DMS53 (cell line): ENCODE data around the gene ADCY6.

Source experiments
- DNase-seq: peaks from one replicate; lab custom pipeline; 2025; lab: John Stamatoyannopoulos, UW

Gene ADCY6

DNA sequence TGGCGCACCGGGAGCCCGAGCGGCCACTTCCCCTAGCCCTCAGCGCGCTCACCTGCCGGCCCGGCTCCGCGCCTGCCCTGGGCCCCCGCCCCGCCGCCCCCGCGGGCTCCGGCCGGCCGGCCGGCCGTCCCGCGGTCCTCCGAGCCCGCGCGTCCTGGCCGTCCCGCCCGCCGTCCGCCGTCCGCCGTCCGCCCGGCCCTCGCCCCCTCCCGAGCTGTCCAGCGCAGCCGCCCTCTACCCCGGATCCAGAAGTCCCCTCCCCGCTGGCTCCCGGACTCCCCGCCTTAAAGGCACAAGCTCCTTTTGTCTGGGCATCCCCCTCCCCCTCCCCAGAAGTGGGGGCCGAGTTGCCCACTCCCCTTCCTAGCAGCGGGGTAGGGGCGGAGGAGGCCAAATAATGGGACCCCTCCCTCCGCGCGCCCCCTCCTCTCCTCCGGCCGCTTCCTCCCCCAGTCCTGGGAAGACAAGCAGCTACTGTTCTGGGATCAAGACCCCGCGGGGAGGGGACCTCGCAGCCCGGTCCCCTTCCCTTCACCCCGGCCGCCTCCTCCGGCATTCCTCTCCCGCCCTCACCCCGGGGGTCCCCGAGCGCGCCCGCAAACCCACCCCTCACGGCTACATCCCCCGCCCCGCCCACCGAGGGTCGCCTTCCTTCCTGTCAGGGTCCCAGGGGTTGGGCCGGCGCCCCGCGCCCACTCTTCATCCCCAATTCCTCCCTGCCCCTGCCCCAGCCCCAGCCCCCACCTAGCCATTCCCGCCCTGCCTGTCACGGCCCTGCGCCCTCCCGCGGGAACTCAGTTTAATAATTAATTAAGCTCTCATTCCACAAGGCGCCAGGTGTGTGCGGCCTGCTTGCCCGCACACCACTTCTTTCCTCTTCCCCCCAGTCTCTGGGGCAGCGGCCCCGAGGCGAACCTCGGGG, at the start of gene ADCY6:
Gene ADCY6 (minus strand): TSS at position 236 of the 922 bp plus-strand sequence. CDS start 5,655 bp downstream, outside the sequence.
- peak; percentile 91 for DNase-seq

DNA sequence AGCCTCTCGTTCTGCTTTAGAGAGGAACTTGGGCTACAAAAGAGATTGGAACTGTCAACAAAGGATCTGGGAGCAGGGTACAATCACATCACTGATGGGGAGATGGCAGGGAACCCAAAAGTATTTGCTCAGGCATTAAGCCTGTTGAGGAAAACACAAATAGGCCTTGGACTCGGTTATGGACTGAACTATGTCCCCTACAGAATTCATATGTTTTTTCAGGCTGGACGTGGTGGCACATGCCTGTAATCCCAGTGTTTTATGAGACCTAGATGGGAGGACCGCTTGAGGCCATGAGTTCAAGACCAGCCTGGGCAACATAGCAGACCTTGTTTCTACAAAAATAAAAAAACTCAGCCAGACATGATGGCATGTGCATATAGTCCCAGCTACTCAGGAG, 49.2 kb upstream of the ADCY6 start:
- DNase-seq: no peak

DNA sequence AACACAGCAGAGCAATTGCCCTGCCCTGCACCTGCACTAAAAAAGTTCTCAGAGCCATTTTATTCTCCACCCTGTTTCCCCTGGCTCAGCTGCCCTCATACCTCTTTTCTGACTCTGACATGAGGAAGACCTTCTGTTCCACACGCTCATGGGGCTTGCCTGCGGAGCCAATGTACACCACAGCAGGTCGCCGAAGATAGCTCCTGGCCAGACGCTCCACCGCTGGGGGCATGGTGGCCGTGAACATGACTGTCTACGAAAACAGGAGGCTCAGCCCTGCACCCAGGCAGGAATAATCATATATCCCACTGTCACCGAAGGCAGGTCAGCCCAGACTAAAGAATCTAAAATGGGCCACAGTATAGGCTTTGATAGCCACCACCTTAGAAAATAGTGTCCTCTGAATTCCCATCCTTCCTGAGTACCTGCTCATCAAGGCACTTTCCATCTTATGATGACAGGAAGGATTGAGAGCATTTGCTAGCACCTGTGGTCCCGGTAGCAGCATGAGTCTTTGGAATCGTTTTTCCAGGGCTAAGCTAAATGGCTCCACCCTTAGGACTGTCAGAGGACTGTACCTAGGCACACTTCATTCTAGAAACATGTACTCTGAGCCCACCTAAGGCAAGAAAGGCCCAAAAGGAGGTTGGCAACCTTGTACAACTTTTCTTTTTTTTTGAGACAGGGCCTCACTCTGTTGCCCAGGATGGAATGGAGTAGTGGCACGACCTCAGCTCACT, 43.6 kb upstream of the ADCY6 start:
- peak; percentile 39 for DNase-seq

GRCh38 chr12:48831257-48831656, 42.4 kb upstream of the ADCY6 start:
- DNase-seq: no peak

DNA sequence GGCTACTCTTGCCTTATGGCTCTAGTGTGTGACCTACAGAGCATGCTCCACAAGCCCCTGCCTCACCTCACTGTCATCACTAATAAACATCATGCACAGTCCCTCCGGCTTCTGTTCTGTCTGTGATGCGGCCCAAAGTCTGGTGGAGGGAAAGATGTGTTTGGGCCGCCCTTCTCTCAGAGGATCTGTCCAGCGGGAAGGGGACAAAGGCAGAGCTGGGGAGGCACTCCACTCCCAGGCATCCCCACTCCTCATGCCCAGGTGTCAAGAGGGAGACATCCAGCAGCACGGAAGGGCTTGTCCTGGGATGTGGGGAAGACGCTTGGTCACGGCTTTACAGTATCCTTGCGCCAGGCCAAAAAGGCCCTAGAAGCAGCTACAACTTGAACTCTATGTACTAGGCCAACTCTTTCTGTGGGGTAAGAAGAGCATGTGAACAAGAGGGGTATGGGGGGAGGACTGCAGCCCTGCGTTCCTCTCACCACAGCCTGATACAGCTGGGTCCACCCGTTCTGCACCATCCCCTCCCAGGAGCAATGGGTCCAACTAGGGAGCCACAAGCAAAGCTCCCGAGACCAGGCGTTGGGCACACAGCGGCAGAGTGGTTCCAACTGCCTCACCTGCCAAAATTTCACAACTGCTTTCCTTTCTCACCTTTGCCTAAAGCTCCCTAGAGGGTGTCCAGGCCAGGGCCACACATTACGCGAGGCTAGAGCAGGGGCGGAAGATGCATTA, 40.1 kb upstream of the ADCY6 start:
- DNase-seq: no peak

- no peak for DNase-seq
Observed at GRCh38 chr12:48828293-48828692, 39.4 kb upstream of the ADCY6 start.

GRCh38 chr12:48827513-48828096, 38.7 kb upstream of the ADCY6 start:
- no peak for DNase-seq

DNA sequence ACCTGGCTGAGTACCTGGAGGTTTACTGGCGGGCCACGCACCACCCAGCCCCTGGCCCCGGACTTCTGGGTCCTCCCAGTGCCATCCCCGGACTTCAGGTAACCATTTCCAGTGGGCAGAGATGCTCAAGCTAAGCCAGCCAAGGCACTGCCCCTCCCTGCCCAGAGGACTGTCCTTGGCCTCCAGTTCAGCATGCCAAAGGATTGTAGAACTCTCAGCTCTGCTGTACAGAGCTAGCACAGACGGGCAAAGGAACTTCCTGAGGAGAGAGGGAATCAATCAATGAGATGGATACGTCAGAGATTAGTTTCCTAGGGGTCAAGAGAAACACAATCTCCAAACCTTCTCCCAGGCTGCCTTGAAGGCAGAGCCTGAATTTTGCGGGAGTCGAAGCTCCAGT, 38.1 kb upstream of the ADCY6 start:
- no peak for DNase-seq

DNA sequence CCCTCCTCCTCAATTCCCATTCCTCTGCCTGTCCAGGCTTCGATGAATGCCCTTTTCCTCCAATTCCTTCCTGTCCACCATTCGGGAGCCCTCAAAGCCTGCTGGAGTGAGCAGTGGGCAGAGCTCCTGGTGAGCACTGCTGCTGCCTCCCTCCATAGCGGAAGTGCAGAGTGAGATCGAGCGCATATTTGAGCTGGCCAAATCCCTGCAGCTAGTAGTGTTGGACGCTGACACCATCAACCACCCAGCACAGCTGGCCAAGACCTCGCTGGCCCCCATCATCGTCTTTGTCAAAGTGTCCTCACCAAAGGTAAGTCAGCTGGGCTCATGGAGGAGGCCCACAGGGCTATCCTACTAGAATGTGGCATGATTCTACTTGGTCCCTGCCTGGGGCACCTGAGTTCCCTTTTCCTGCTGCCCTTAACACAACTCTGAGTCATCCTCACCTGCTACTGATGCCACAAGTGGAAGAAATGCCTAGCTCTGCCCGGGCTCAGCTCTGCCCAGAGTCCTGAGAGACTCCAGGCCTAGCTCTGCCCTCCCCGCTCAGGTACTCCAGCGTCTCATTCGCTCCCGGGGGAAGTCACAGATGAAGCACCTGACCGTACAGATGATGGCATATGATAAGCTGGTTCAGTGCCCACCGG, 37.4 kb upstream of the ADCY6 start:
- DNase-seq: peak; percentile 88

- no peak for DNase-seq
Observed at GRCh38 chr12:48824905-48825304, 36.0 kb upstream of the ADCY6 start.

DNA sequence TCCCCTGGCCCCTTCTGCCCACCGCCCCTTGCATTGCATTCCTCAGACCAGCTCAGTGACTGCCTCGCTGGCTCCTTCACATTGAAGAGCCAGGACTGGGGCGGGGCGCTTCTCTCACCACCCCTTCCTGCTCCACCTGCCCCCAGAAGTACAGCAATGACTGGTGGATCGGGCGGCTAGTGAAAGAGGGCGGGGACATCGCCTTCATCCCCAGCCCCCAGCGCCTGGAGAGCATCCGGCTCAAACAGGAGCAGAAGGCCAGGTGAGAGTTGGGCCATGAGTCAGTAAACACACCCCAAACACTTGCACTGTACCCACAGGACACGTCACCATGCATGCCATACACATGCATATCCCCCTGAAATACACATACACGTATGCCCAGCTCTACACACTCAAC, 35.2 kb upstream of the ADCY6 start:
- DNase-seq: peak; percentile 99

DNA sequence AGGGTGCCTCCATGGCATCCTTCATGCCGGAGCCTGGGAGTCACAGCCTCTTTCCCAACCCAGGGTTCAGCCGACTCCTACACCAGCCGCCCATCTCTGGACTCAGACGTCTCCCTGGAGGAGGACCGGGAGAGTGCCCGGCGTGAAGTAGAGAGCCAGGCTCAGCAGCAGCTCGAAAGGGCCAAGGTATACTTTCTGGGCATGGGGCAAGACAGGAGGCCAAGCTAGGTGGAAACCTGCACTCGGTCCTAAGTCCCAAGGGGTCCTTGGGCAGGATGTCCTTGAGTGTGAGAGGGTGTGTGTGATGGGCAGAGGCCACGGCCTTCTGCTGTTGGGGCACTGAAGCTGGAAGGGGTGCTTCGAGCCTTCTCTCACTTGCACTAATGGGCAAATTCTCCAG, 34.4 kb upstream of the ADCY6 start:
- no peak for DNase-seq

GRCh38 chr12:48822711-48823110, 33.8 kb upstream of the ADCY6 start:
- DNase-seq: no peak

DNA sequence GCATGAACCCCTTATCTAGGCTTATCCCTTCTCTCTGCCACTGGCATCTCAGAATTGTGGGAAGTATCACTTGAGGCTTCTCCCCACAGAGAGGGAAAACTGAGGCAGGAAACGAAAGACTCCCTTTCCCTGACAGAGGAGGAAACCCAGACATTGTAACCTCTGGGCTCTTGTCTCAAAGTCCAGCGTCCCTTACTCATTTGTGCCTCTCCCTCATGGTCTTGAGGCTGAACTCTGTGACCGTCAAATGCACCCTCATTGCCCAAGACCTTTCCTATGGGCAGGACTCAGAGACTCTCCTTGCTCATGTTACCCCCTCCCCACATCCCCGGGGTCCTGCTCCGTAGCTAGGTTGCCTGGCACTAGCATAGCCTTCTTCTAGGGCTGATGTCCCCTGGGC, 33.2 kb upstream of the ADCY6 start:
- no peak for DNase-seq

- no peak for DNase-seq
Observed at GRCh38 chr12:48819986-48820725, 31.3 kb upstream of the ADCY6 start.

- DNase-seq: peak; percentile 62
Observed at GRCh38 chr12:48818831-48819590, 30.1 kb upstream of the ADCY6 start.

- peak; percentile 87 for DNase-seq
Observed at GRCh38 chr12:48817873-48818830, 29.3 kb upstream of the ADCY6 start, which contains the start of gene CACNB3. TSS of gene CACNB3 (plus strand) at chr12:48818496. CDS start at chr12:48818930, 434 bp downstream.

DNA sequence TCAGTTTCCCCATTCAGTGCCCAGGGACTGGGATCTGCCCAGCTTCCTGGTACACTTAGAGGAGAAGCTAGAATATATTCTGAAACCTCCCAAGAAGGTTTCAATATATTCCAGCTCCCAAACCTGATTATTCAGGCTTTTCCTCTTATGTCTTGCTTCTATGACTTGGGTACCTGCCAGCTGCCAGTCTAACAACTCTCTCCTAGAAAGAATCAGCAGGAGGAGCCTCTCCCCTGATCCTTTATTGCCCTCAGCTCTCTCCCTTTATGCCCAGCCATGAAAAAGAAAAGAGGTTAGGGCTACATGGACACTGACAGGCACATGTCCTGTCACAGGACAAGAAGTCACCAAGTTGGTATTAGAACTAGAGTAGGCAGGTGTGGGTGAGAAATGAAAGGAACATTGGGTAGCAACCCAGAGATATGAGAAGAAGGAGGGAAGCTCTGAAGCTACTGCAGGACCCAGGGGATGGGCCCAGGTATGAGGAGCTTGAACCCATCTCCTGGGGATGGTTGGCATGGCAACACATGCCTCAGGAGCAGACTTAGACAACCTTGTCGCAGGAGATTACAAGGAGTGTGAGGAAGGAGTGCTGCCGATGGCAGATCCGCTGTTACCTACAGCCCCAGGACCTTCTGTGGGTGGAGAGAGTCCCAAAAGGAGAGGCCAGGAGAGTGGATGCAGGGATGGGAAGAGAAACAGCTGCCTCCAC, 27.4 kb upstream of the ADCY6 start:
- peak; percentile 42 for DNase-seq
